Midbrain (tissue), 1 donor: ENCODE data around the gene UMOD.
"Not testable (repeated sequence)": the region's sequence is repeated elsewhere in the genome, so short reads cannot be mapped to it uniquely, and the experiment has no call there.

Source experiments
- DNase-seq: peaks from one replicate; lab custom pipeline; 2025; lab: John Stamatoyannopoulos, UW

UMOD gene

GRCh38 chr16:20321671-20322070 is 30.8 kb downstream of the UMOD start:
- DNase-seq, result no peak

GRCh38 chr16:20321051-20321450 is 31.5 kb downstream of the UMOD start:
- not testable (repeated sequence) for DNase-seq

GRCh38 chr16:20320592-20320991 is 31.9 kb downstream of the UMOD start:
- DNase-seq, result no peak

GRCh38 chr16:20320178-20320577 is 32.3 kb downstream of the UMOD start:
- no peak for DNase-seq

GRCh38 chr16:20319406-20319805 is 33.1 kb downstream of the UMOD start:
- DNase-seq, result no peak

- no peak for DNase-seq
These were observed 34.1 kb downstream of the UMOD start for GRCh38 chr16:20318437-20318836.

GRCh38 chr16:20318006-20318405 is 34.5 kb downstream of the UMOD start:
- DNase-seq, result no peak

GRCh38 chr16:20317117-20317516 is 35.4 kb downstream of the UMOD start:
- DNase-seq, result no peak

- DNase-seq, result no peak
These were observed 35.8 kb downstream of the UMOD start for GRCh38 chr16:20316715-20317114.

- no peak for DNase-seq
These were observed 36.8 kb downstream of the UMOD start for GRCh38 chr16:20315764-20316163.

GRCh38 chr16:20314575-20314974 is 37.9 kb downstream of the UMOD start:
- DNase-seq, result no peak

GRCh38 chr16:20313741-20314140 is 38.8 kb downstream of the UMOD start:
- no peak for DNase-seq

GRCh38 chr16:20312536-20313095 is 39.9 kb downstream of the UMOD start:
- DNase-seq, result not testable (repeated sequence)

- no peak for DNase-seq
These were observed 41.0 kb downstream of the UMOD start for GRCh38 chr16:20311548-20311947.

- DNase-seq, result no peak
These were observed 41.8 kb downstream of the UMOD start for GRCh38 chr16:20310421-20311395.

- no peak for DNase-seq
These were observed 42.7 kb downstream of the UMOD start for GRCh38 chr16:20309786-20310185.

GRCh38 chr16:20308801-20309590 is 43.5 kb downstream of the UMOD start:
- DNase-seq, result no peak

GRCh38 chr16:20308266-20308665 is 44.2 kb downstream of the UMOD start:
- DNase-seq, result no peak

GRCh38 chr16:20307791-20308190 is 44.7 kb downstream of the UMOD start:
- no peak for DNase-seq

- no peak for DNase-seq
These were observed 45.3 kb downstream of the UMOD start for GRCh38 chr16:20307240-20307671.

- DNase-seq, result no peak
These were observed 46.1 kb downstream of the UMOD start for GRCh38 chr16:20306401-20306800.

- DNase-seq, result no peak
These were observed 49.5 kb downstream of the UMOD start for GRCh38 chr16:20303012-20303411.

GRCh38 chr16:20302389-20302788 is 50.1 kb downstream of the UMOD start:
- DNase-seq, result no peak
